AG09319 (cell line): ENCODE data around the gene UBE4A.
A peak's percentile ranks its signal among the peaks of the same experiment; 100 is the strongest.

Experiments used
- DNase-seq: peaks from one replicate; pipeline ENCODE4 v3.0.0-alpha.2; 2010; ENCODE audit warnings: low read depth; ENCODE audit errors: extremely low read depth
- CTCF ChIP-seq: IDR thresholded peaks from 2 replicates; pipeline ENCODE4 v1.5.1; 2011; ENCODE audit warnings: low read depth, mild to moderate bottlenecking, inconsistent platforms, low read length, moderate library complexity

UBE4A gene

GRCh38 chr11:118359295-118359958 lies at the start of gene UBE4A:
UBE4A (plus strand) TSS chr11:118359600; CDS start chr11:118365081, 5,481 bp downstream.
- peak; percentile 74 for DNase-seq
- no peak for TF ChIP-seq CTCF

GRCh38 chr11:118310271-118310670 lies 49.1 kb upstream of the UBE4A start:
- DNase-seq = no peak

GRCh38 chr11:118310781-118311485 lies 48.5 kb upstream of the UBE4A start:
- no peak for TF ChIP-seq CTCF
- DNase-seq = no peak

More at GRCh38 chr11:118310271-118310670, 49.1 kb upstream of the UBE4A start:
- TF ChIP-seq CTCF = no peak

- no peak for DNase-seq
- no peak for TF ChIP-seq CTCF
Measured at GRCh38 chr11:118311518-118311917, 47.9 kb upstream of the UBE4A start.

GRCh38 chr11:118312328-118312727 lies 47.1 kb upstream of the UBE4A start:
- no peak for TF ChIP-seq CTCF
- no peak for DNase-seq

- DNase-seq = no peak
- TF ChIP-seq CTCF = no peak
Measured at GRCh38 chr11:118313242-118313641, 46.2 kb upstream of the UBE4A start.

GRCh38 chr11:118314988-118315411 lies 44.4 kb upstream of the UBE4A start:
- DNase-seq = no peak
- TF ChIP-seq CTCF = no peak
